Stimulated activated naive CD8-positive, alpha-beta T cell treated with anti-CD3 and anti-CD28 coated beads, Interleukin-15, Interleukin-2, amounts not matched to agents 100 U/mL and 50 U/mL, for 24 hours (primary cell): ENCODE data around the gene CKAP4.

Experiments used
- ATAC-seq: fragments of 150-1000 bp; cut with Tn5 transposase; one replicate; pipeline ENCODE4 v1.10.0; 2021
- DNase-seq: peaks from one replicate; pipeline ENCODE4 v3.0.0; 2021

CKAP4 gene

GRCh38 chr12:106274012-106274411 lies 26.2 kb upstream of the CKAP4 start:
- DNase-seq = no peak
- ATAC-seq = no peak

- ATAC-seq (no peak), DNase-seq (no peak)
These were observed 25.7 kb upstream of the CKAP4 start for GRCh38 chr12:106273491-106273890.

- ATAC-seq = no peak
- no peak for DNase-seq
These were observed 24.0 kb upstream of the CKAP4 start for GRCh38 chr12:106271575-106272505.

- DNase-seq = no peak
These were observed 21.4 kb upstream of the CKAP4 start for GRCh38 chr12:106269150-106269771.

GRCh38 chr12:106267535-106267934 lies 19.7 kb upstream of the CKAP4 start:
- ATAC-seq (no peak), DNase-seq (no peak)

More at GRCh38 chr12:106269150-106269771, 21.4 kb upstream of the CKAP4 start:
- ATAC-seq = no peak

GRCh38 chr12:106265116-106265515 lies 17.3 kb upstream of the CKAP4 start:
- DNase-seq = no peak

GRCh38 chr12:106258935-106259334 lies 11.1 kb upstream of the CKAP4 start:
- no peak for ATAC-seq
- no peak for DNase-seq

More at GRCh38 chr12:106265116-106265515, 17.3 kb upstream of the CKAP4 start:
- ATAC-seq = no peak

- ATAC-seq (no peak), DNase-seq (no peak)
These were observed 10.4 kb upstream of the CKAP4 start for GRCh38 chr12:106258226-106258625.

GRCh38 chr12:106256524-106256923 lies 8.7 kb upstream of the CKAP4 start:
- no peak for ATAC-seq
- DNase-seq = no peak

DNA sequence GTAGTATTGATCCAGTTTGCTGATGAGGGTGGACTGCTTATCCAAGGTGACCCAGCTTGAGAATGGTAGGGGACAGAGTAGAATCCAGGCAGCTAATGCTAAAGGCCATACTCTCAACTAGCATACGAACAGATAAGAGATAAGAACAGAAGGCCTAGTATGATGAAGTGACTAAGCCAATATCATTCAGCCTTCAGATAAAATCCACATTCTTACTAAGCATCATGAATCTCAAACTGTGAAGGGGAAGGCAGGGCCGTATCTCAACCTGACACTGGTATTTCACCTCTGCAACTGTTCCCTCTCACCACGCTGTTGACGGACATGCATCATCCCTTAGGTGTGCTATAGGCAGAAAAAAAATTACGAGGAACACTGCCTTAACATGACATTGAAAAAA lies 8.1 kb upstream of the CKAP4 start:
- ATAC-seq (no peak), DNase-seq (no peak)

- ATAC-seq (no peak), DNase-seq (no peak)
These were observed 7.7 kb upstream of the CKAP4 start for GRCh38 chr12:106255493-106255892.

- DNase-seq (no peak), ATAC-seq (no peak)
These were observed 6.9 kb upstream of the CKAP4 start for GRCh38 chr12:106254724-106255123.

DNA sequence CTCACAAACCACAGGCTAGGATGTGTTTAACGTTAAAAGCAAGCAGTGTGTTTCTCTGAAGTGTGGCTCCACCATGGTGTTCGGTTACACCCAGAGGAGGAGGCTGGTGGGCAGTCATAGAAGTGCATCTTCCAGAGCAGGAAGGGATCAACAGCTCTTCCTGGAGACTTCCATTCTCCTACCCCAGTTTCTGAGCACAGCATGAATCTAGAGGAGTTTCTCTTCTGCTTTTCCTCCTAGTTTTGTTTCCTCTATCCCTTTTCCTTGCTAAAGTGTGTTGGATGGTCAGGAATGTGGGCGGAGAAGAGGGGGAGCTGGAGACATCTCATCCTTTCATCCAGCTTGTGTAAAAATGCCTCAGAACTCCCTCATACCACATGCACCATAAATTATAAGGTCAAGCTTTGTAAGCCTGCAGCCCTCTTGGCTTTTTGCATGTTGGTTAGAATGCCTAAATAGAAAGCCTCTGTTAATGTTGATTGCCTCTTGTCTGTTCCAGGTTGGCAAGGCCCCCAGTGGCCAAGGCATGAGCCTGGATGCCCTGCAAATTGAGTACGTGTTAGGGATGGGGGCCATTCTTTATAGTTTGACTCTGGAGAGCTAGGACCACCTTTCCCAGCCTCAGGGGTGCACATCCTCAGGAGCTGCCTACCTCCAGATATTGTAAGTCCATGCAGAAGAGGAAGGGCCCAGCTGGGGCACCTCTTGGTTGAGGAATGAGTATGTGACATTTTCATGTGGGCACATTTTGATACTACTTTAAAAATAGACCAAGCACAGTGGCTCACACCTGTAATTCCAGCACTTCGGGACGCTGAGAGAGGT lies 4.0 kb upstream of the CKAP4 start:
- DNase-seq (no peak), ATAC-seq (no peak)

- ATAC-seq (no peak), DNase-seq (no peak)
These were observed 1.8 kb upstream of the CKAP4 start for GRCh38 chr12:106249411-106250135.

- DNase-seq (peak; percentile 29), ATAC-seq (peak; percentile 50)
These were observed 1.1 kb upstream of the CKAP4 start for GRCh38 chr12:106248846-106249371.

DNA sequence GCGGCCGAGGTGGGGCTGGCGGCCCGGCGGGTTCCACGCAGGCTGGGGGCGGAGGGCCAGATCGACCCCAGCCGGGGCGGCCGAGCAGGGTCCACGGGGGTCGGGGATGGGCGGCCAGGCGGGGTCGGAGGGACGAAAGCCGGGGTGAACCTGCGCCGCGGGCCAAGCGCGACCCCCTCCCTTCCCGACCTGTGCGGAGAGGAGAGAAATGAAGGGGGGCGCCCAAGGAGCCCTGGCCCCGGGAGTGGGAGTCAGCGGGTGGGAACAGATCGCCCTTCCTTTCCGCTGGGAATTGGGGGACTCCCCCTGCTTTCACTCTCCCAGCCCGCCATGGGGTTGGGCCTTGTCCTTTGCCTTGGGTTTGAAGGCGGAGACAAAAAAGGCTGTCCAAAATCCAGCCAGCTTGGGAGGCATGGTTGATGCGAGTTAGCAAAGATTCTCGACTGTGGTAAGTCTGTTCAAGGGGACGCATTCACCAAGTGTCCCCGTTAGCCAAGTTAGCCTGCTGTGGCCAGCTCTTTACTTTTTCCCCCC lies 559 bp upstream of the CKAP4 start:
- peak; percentile 46 for DNase-seq
- peak; percentile 17 for ATAC-seq

DNA sequence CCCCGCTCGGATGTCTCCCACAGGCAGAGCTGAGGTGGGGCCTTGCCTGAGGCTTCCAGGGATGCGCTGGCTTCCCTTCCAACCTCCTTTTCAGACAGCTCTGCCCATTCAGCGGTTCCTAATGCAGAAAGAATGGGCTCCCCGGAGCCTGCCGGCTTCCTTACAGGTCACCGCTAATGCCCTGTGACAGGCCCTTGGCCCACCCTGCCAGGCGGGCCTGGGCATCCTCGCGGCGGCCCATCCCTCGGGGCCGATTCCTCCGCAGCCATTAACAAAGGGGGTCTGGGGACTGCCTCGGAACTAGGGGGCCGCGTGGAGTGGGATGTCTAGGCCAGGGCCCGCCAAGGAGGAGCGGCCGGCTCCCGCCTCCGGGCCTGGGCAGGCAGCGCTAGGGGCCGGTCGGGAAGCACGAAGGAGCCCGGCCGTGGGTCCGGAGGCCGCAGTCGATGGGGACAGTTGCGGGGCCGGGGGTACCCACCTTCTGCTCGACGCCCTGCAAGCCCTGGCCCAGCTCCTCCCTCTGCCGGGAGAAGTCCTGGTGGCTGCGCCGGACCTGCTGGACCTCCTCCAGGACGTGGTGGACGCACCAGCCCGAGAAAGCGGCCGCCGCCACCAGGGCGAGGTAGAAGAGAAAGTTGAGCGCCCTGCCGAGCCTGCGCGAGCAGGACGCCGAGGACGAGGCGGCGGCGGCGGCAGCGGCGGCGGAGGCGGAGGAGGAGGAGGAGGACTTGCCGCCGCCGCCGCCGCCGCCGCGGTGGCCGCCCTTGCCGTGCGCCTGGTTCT lies 738 bp downstream of the CKAP4 start:
- DNase-seq = peak; percentile 54
- ATAC-seq = peak; percentile 27

GRCh38 chr12:106245767-106246166 lies 2.1 kb downstream of the CKAP4 start:
- ATAC-seq = no peak

DNA sequence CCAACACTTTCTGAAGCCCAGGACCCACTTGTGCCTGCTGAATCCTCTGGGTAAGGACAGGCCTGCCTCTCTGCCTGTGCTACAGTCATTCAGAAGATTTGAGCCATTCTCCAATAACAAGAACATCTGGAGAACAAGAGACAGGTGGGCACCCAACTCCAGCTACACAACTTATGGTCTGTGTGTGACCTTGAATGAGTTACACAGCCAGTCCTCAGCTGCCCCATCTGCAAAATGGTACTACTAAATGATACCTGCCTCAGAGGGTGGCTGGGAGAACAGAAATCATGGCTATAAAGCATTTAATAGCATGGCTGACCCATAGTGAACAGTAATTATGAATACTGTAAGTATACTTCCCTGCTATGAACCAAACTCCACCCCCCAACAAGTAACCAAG lies 4.2 kb downstream of the CKAP4 start:
- DNase-seq (no peak), ATAC-seq (no peak)

More at GRCh38 chr12:106245767-106246166, 2.1 kb downstream of the CKAP4 start:
- DNase-seq = no peak

DNA sequence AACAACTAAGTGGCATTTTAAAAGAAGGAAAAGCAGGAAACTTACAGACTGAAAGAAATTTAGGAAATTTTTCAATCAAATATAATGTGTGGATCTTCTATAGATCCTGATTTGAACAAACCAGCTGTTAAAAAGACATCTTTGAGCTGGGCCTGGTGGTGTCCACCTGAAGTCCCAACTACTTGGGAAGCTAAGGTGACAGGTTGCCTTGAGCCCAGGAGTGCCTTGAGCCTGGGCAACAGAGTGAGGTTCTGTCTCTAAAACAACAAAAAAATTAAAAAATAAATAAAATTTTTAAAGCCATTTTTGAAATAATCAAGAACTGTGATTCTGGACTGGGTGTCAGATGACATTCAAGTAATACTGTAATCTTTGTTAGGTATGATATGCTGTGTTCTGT lies 7.0 kb downstream of the CKAP4 start:
- ATAC-seq (no peak), DNase-seq (no peak)

- no peak for DNase-seq
- ATAC-seq = no peak
These were observed 7.9 kb downstream of the CKAP4 start for GRCh38 chr12:106239951-106240335.
